Measurements from ENCODE around the gene WDR47.
"Not testable (repeated sequence)": the region's sequence is repeated elsewhere in the genome, so short reads cannot be mapped to it uniquely, and the experiment has no call there.

The WDR47 gene

GRCh38 chr1:109052145-109052544, 10.2 kb upstream of the WDR47 start:
- not testable (repeated sequence) for DNase-seq

GRCh38 chr1:109050228-109050995, 8.5 kb upstream of the WDR47 start:
- no peak for DNase-seq

GRCh38 chr1:109048335-109048734, 6.4 kb upstream of the WDR47 start:
- no peak for DNase-seq

GRCh38 chr1:109047339-109047738, 5.4 kb upstream of the WDR47 start:
- no peak for DNase-seq

- no peak for DNase-seq
Observed at GRCh38 chr1:109046671-109047070, 4.8 kb upstream of the WDR47 start.

- no peak for DNase-seq
Observed at GRCh38 chr1:109045595-109045994, 3.7 kb upstream of the WDR47 start.

GRCh38 chr1:109040989-109041620, 797 bp downstream of the WDR47 start:
- DNase-seq, result peak in 10 of 14 donors; percentile 20 to 69 (median 38)

- DNase-seq, result no peak
Observed at GRCh38 chr1:109040627-109040988, 1.3 kb downstream of the WDR47 start.

- DNase-seq, result no peak
Observed at GRCh38 chr1:109034382-109034781, 7.5 kb downstream of the WDR47 start.

- DNase-seq, result not testable (repeated sequence)
Observed at GRCh38 chr1:109029493-109029892, 12.4 kb downstream of the WDR47 start.

- no peak for DNase-seq
Observed at GRCh38 chr1:109027841-109028240, 14.1 kb downstream of the WDR47 start.

GRCh38 chr1:109025694-109026093, 16.2 kb downstream of the WDR47 start:
- no peak for DNase-seq

- DNase-seq, result no peak
Observed at GRCh38 chr1:109024646-109025045, 17.3 kb downstream of the WDR47 start.

GRCh38 chr1:109020693-109021257, 21.1 kb downstream of the WDR47 start:
- DNase-seq, result no peak

- DNase-seq, result not testable (repeated sequence)
Observed at GRCh38 chr1:109017719-109018118, 24.2 kb downstream of the WDR47 start.

GRCh38 chr1:109017134-109017533, 24.8 kb downstream of the WDR47 start:
- no peak for DNase-seq

GRCh38 chr1:109011335-109011734, 30.6 kb downstream of the WDR47 start:
- peak in 1 of 14 donors; percentile 3 for DNase-seq

- not testable (repeated sequence) for DNase-seq
Observed at GRCh38 chr1:108996622-108997021, 45.3 kb downstream of the WDR47 start.

- no peak for DNase-seq
Observed at GRCh38 chr1:108983114-108983513, 58.8 kb downstream of the WDR47 start.

GRCh38 chr1:108976658-108977057, 65.2 kb downstream of the WDR47 start:
- DNase-seq, result no peak

- peak in 6 of 14 donors; percentile 1 to 45 (median 6) for DNase-seq
Observed at GRCh38 chr1:108972951-108973350, 69.0 kb downstream of the WDR47 start.

- no peak for DNase-seq
Observed at GRCh38 chr1:108969346-108969745, 72.6 kb downstream of the WDR47 start.

- peak; percentile 25 to 92 (median 82) for DNase-seq
Observed at GRCh38 chr1:108963052-108963686, 78.7 kb downstream of the WDR47 start, which contains the start of gene CLCC1. CLCC1 (minus strand) TSS chr1:108963484; CDS start chr1:108950437, 13,047 bp downstream.

All from C1 segment of cervical spinal cord (tissue), 14 donors.